GM23338 (cell line): Measurements from ENCODE around the gene APBA2. TPM values are rescaled to one million over a fixed set of nuclear protein-coding genes. Genes with fewer than 3 reads are reported as not detected.

ENCODE experiments used
- ATAC-seq: fragments of 200-7000 bp; cut with Tn5 transposase; 3 replicates; pipeline ENCODE4 v1.9.1; 2020
- DNase-seq: peaks from one replicate; pipeline ENCODE4 v3.0.0-alpha.2; 2015; ENCODE audit warnings: low spot score
- H2AFZ ChIP-seq: fragments of 200-600 bp; sonication (generic); 2 replicates; pipeline ENCODE4 v1.8.0; 2016; ENCODE audit warnings: antibody characterized with exemption, mild to moderate bottlenecking, moderate library complexity
- H3F3A ChIP-seq: fragments of 200-600 bp; sonication (generic); replicated peaks from 2 replicates; pipeline ENCODE4 v1.8.0; 2017; ENCODE audit warnings: antibody characterized with exemption, mixed run types, low read depth
- H3K27ac ChIP-seq: fragments of 200-600 bp; sonication (generic); 2 replicates; pipeline ENCODE4 v1.6.1; 2016; ENCODE audit warnings: low read depth
- H3K27me3 ChIP-seq: fragments of 200-600 bp; sonication (generic); 2 replicates; pipeline ENCODE4 v1.8.0; 2016; ENCODE audit warnings: mild to moderate bottlenecking, mixed run types, moderate library complexity; ENCODE audit not compliant: insufficient read depth
- H3K36me3 ChIP-seq: fragments of 200-600 bp; sonication (generic); 2 replicates; pipeline ENCODE4 v1.8.0; 2016; ENCODE audit warnings: mild to moderate bottlenecking; ENCODE audit not compliant: insufficient read depth
- H3K4me1 ChIP-seq: fragments of 200-600 bp; sonication (generic); 2 replicates; pipeline ENCODE4 v1.8.0; 2016; ENCODE audit warnings: mild to moderate bottlenecking, moderate library complexity; ENCODE audit not compliant: insufficient read depth
- H3K4me2 ChIP-seq: fragments of 200-600 bp; sonication (generic); 2 replicates; pipeline ENCODE4 v1.7.1; 2017; ENCODE audit warnings: mixed run types
- H3K4me3 ChIP-seq: fragments of 200-600 bp; sonication (generic); 2 replicates; pipeline ENCODE4 v1.6.1; 2016; ENCODE audit warnings: mixed run types
- H3K79me2 ChIP-seq: fragments of 200-600 bp; sonication (generic); replicated peaks from 2 replicates; pipeline ENCODE4 v1.8.0; 2017; ENCODE audit warnings: mild to moderate bottlenecking; ENCODE audit not compliant: insufficient read depth
- H3K9me2 ChIP-seq: fragments of 200-600 bp; sonication (generic); 2 replicates; pipeline ENCODE4 v1.8.0; 2017; ENCODE audit not compliant: insufficient read depth
- H4K20me1 ChIP-seq: fragments of 200-600 bp; sonication (generic); replicated peaks from 2 replicates; pipeline ENCODE4 v1.8.0; 2017; ENCODE audit warnings: mild to moderate bottlenecking; ENCODE audit not compliant: insufficient read depth
- H3K27ac Mint-ChIP-seq: 2 replicates; pipeline ENCODE4 v1.8.0; 2020; ENCODE audit warnings: inconsistent platforms, mild to moderate bottlenecking, moderate library complexity, mixed read lengths
- H3K27me3 Mint-ChIP-seq: 3 replicates; pipeline ENCODE4 v1.8.0; 2022; ENCODE audit warnings: low read depth, mild to moderate bottlenecking, moderate library complexity, mixed read lengths, inconsistent platforms; ENCODE audit not compliant: insufficient read depth, poor library complexity
- H3K36me3 Mint-ChIP-seq: 3 replicates; pipeline ENCODE4 v1.8.0; 2021; ENCODE audit warnings: low read depth, mild to moderate bottlenecking, inconsistent platforms, moderate library complexity, mixed read lengths
- H3K4me1 Mint-ChIP-seq: 3 replicates; pipeline ENCODE4 v1.8.0; 2020; ENCODE audit warnings: mild to moderate bottlenecking, inconsistent platforms, mixed read lengths
- H3K4me3 Mint-ChIP-seq: 3 replicates; pipeline ENCODE4 v1.8.0; 2021; ENCODE audit warnings: moderate library complexity, mild to moderate bottlenecking, inconsistent platforms, mixed read lengths
- H3K9me3 Mint-ChIP-seq: 3 replicates; pipeline ENCODE4 v1.8.0; 2020; ENCODE audit warnings: moderate library complexity, mild to moderate bottlenecking, inconsistent platforms, mixed read lengths
- CREB1 ChIP-seq: fragments of 250-450 bp; sonication (Bioruptor Pico); IDR thresholded peaks from 2 replicates; pipeline ENCODE4 v1.5.0; 2020; ENCODE audit warnings: low read depth, mild to moderate bottlenecking, moderate library complexity
- CTCF ChIP-seq, 2 experiments: fragments of 200-600 bp in 1 of 2; sonication (generic) in 1 of 2; conservative IDR thresholded peaks; 2 replicates each; pipeline versions ENCODE4 v1.5.1 to v1.6.1; 2016 to 2017; ENCODE audit warnings: antibody characterized with exemption in 2 of 2, low read depth in 2 of 2, mild to moderate bottlenecking in 2 of 2, moderate library complexity in 1 of 2
- ETS1 ChIP-seq: IDR thresholded peaks from 2 replicates; pipeline ENCODE4 v1.6.1; 2016; ENCODE audit warnings: antibody characterized with exemption
- EZH2 ChIP-seq: fragments of 200-600 bp; sonication (generic); IDR thresholded peaks from one replicate; pipeline ENCODE4 v1.8.0; 2017; ENCODE audit warnings: antibody characterized with exemption, mild to moderate bottlenecking, low read depth; ENCODE audit not compliant: unreplicated experiment
- EZH2phosphoT487 ChIP-seq: fragments of 200-600 bp; sonication (generic); IDR thresholded peaks from one replicate; pipeline ENCODE4 v1.8.1; 2018; ENCODE audit warnings: antibody characterized with exemption; ENCODE audit not compliant: unreplicated experiment
- JUNB ChIP-seq: IDR thresholded peaks from one replicate; pipeline ENCODE4 v1.6.1; 2016; ENCODE audit warnings: antibody characterized with exemption; ENCODE audit not compliant: unreplicated experiment
- NANOG ChIP-seq: IDR thresholded peaks from 2 replicates; pipeline ENCODE4 v1.6.1; 2016; ENCODE audit warnings: antibody characterized with exemption, borderline replicate concordance
- POLR2AphosphoS5 ChIP-seq: IDR thresholded peaks from 2 replicates; pipeline ENCODE4 v1.6.1; 2016; ENCODE audit warnings: antibody characterized with exemption, low read depth
- REST ChIP-seq: IDR thresholded peaks from one replicate; pipeline ENCODE4 v1.6.1; 2018; ENCODE audit warnings: antibody characterized with exemption; ENCODE audit not compliant: unreplicated experiment
- STAT1 ChIP-seq: IDR thresholded peaks from one replicate; pipeline ENCODE4 v1.6.1; 2016; ENCODE audit warnings: antibody characterized with exemption; ENCODE audit not compliant: unreplicated experiment
- ZNF114 ChIP-seq: fragments of 250-450 bp; sonication (Bioruptor Pico); IDR thresholded peaks from 2 replicates; pipeline ENCODE4 v1.5.0; 2020; ENCODE audit warnings: mild to moderate bottlenecking, moderate library complexity
- polyA plus RNA-seq: library from polyadenylated mRNA; unstranded; fragments of >200 nt; fragmentation: Nextera tagmentation; extraction: Ambion mirVana; gene quantifications from 2 replicates; pipeline ENCODE4 v1.2.1, GENCODE V29; 2016
- total RNA-seq: library from RNA; depleted of rRNA; stranded (reverse); fragments of >200 nt; shearing (Covaris generic); gene quantifications from 2 replicates; pipeline ENCODE4 v1.2.3, GENCODE V29; 2014

APBA2 gene
- total and polyA plus RNA-seq, 2 experiments from 2014 or later, result 5.9 to 24.7 TPM

- Histone ChIP-seq H3K27me3 (no peaks in the 10 kb centered on the region), H3K36me3 (no peaks in the 10 kb centered on the region; the same call in 1 of the 2 replicates), H3F3A (no peaks in the 10 kb centered on the region), H3K4me3 (no peak overlapping the region), H3K4me2 (no peak overlapping the region), H4K20me1 (no peaks in the 10 kb centered on the region), H3K79me2 (no peaks in the 10 kb centered on the region), H3K9me2 (no peaks in the 10 kb centered on the region), H3K4me1 (no peaks in the 10 kb centered on the region), H3K27ac (no peak overlapping the region), H2AFZ (no peak overlapping the region)
- no peak for ATAC-seq
- no peak for TF ChIP-seq NANOG
- Mint-ChIP-seq H3K4me3 (no peak overlapping the region), H3K27ac (no peak overlapping the region), H3K4me1 (no peaks in the 10 kb centered on the region), H3K36me3 (peaks cover 37% of the 10 kb centered on the region), H3K9me3 (peaks cover 49% of the 10 kb centered on the region), H3K27me3 (peaks cover 15% of the 10 kb centered on the region)
- DNase-seq, result no peak
Observed at GRCh38 chr15:29159771-29160455, 274.1 kb downstream of the APBA2 start.

GRCh38 chr15:29162411-29162810 lies 276.6 kb downstream of the APBA2 start:
- Histone ChIP-seq H3K4me2 (no peak overlapping the region), H3K9me2 (no peaks in the 10 kb centered on the region), H3K36me3 (no peaks in the 10 kb centered on the region; the same call in 1 of the 2 replicates), H3F3A (no peaks in the 10 kb centered on the region), H3K27me3 (no peaks in the 10 kb centered on the region), H4K20me1 (no peaks in the 10 kb centered on the region), H3K27ac (no peak overlapping the region), H3K4me3 (no peak overlapping the region), H3K79me2 (no peaks in the 10 kb centered on the region), H2AFZ (no peak overlapping the region), H3K4me1 (no peaks in the 10 kb centered on the region)
- peak overlapping the region; percentile 31; the same call in 1 of the 2 replicates for H3K27ac Mint-ChIP-seq
- DNase-seq (no peak), ATAC-seq (no peak)
- H3K4me1 Mint-ChIP-seq, result 0 out of 3 replicates have a peak, but pooled peaks cover 3% of the 10 kb centered on the region
- H3K9me3 Mint-ChIP-seq, result peaks cover 49% of the 10 kb centered on the region
- no peak overlapping the region for H3K4me3 Mint-ChIP-seq
- peaks cover 37% of the 10 kb centered on the region for H3K36me3 Mint-ChIP-seq
- H3K27me3 Mint-ChIP-seq, result peaks cover 2% of the 10 kb centered on the region
- no peak for TF ChIP-seq STAT1
- no peak for TF ChIP-seq JUNB
- no peak for TF ChIP-seq EZH2phosphoT487
- no peak for TF ChIP-seq EZH2
- no peak for TF ChIP-seq CREB1 (CRISPR knock-in tag)
- no peak for TF ChIP-seq ETS1
- TF ChIP-seq CTCF (conservative IDR thresholded peaks at IDR 0.05; ENCODE audit: low read depth in 2 of 2), result no peak
- no peak for TF ChIP-seq POLR2AphosphoS5
- no peak for TF ChIP-seq ZNF114 (CRISPR knock-in tag)
- TF ChIP-seq NANOG, result no peak
- TF ChIP-seq REST, result no peak
